Measurements from ENCODE around the gene LRRC4C. TPM values are rescaled to one million over a fixed set of nuclear protein-coding genes. Genes with fewer than 3 reads are reported as not detected.

The LRRC4C gene
- total RNA-seq, 2 donors from 2014 or later, result 2.7 to 2.8 TPM

DNA sequence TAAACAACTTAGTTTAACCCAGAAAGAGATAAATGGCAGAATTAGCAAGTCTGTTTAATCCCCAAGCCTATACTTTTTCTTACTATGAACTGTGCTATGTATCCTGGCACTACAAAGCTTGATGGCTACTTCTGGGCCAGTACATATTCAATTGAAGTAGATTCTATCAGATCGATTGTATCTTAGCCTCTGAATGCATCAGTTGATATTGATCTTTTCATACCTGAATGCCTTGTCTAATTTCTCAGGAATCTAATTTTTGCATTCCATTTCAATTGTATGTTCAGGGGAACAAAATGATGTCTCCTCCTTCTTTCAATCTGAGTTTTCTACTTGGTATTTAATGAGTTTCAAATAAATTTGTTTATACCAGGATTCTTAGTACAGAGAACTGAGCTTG, 1137.9 kb downstream of the LRRC4C start:
- Histone ChIP-seq H3K36me3 (no peaks in the 10 kb centered on the region), H3K9me3 (no peaks in the 10 kb centered on the region), H3K27ac (no peak overlapping the region), H3K27me3 (no peaks in the 10 kb centered on the region), H3K4me1 (no peaks in the 10 kb centered on the region), H3K4me3 (no peak overlapping the region)
- DNase-seq (ENCODE audit: low spot score), result no peak
- no peak for TF ChIP-seq CTCF (IDR thresholded peaks at IDR 0.05)

DNA sequence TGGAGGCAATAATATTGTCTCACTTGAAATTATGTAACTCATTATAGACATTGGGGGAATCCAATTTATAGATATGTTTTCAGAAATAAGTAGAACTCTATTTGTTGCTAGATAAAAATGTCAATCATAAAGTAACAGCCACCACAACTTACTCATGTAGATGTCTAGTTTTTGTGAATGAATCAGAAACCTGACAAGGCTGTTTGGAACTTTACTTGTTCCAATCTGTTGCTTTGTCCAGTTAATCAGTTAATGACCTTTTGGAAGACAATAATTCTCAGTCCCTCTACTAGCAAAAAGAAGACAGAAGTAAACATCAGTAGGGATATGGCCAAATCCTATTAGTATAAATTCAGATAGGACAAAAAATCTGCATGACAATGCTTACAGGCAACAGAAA, 1143.3 kb downstream of the LRRC4C start:
- Histone ChIP-seq H3K27me3 (no peaks in the 10 kb centered on the region), H3K36me3 (no peaks in the 10 kb centered on the region), H3K4me1 (no peaks in the 10 kb centered on the region), H3K4me3 (no peak overlapping the region), H3K27ac (no peak overlapping the region), H3K9me3 (no peaks in the 10 kb centered on the region)
- no peak for TF ChIP-seq CTCF (IDR thresholded peaks at IDR 0.05)
- DNase-seq (ENCODE audit: low spot score), result no peak

DNA sequence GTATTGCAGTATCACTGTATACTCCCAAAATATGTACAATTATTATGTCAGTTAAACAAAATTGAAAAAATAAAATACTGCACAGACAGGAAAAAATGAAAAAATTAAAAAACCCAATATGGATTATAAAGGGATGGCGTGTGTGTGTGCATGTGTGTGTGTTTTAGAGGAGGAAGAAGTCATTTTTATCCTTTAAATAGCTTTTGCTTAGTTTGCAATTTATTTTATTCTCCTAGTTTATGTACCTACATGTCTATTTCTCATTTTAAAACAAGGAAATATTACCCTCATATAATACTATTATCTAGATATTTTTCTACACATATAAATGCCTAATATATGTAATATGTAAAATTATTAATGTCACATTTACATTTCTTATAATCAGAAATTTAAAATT, 1144.3 kb downstream of the LRRC4C start:
- Histone ChIP-seq H3K4me1 (no peaks in the 10 kb centered on the region), H3K4me3 (no peak overlapping the region), H3K27me3 (no peaks in the 10 kb centered on the region), H3K9me3 (no peaks in the 10 kb centered on the region), H3K36me3 (no peaks in the 10 kb centered on the region), H3K27ac (no peak overlapping the region)
- TF ChIP-seq CTCF (IDR thresholded peaks at IDR 0.05), result no peak
- DNase-seq (ENCODE audit: low spot score), result no peak

DNA sequence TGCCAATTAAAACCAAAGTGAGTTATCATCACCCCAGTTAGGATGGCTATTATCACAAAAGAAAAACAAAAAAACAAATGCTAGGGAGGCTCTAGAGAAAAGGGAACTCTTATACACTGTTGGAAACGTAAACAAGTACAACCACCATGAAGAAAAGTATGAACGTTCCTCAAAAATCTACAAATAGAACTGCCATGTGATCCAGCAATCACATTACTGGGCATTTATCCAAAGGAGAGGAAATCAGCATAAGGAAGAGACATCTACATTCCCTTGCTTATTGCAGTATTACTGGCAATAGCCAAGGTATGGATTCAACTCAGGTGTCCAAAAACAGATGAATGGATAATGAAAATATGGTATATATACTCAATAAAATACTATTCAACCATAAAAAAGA, 1145.1 kb downstream of the LRRC4C start:
- Histone ChIP-seq H3K4me3 (no peak overlapping the region), H3K36me3 (no peaks in the 10 kb centered on the region), H3K27me3 (no peaks in the 10 kb centered on the region), H3K9me3 (no peaks in the 10 kb centered on the region), H3K4me1 (no peaks in the 10 kb centered on the region), H3K27ac (no peak overlapping the region)
- DNase-seq (ENCODE audit: low spot score), result no peak
- no peak for TF ChIP-seq CTCF (IDR thresholded peaks at IDR 0.05)

DNA sequence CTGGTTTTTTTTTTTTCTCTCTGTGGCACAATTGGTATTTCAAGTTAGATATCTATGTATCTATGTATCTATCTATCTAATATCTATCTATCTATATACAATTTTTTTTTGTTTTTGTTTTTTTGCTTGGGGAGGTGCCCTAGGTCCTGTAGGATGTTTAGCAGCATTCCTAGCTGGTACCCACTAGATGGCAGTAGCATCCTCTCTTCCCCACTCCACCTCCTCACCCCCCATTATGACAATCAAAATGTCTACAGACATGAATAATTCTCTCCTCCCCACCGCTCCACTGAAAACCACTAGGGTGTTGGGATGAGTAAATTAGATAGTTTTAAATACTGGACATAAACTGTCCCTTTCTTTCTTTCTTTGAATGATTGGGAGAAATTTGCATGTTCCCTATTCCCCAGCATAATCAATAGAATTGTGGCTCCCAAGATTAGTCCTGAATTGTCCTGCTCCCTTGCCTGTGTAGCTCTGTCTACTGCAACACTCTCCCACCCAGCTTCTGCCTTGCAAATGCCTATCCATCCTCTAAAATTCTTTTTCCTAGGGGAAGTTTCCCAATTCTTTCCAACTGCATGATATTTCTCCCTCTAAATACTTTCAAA, 1152.4 kb downstream of the LRRC4C start:
- no peaks in the 10 kb centered on the region for H3K4me1 ChIP-seq
- no peak for DNase-seq (ENCODE audit: low spot score)
- H3K27ac ChIP-seq, result no peak overlapping the region
- TF ChIP-seq CTCF (IDR thresholded peaks at IDR 0.05), result peak in 1 of 2 donors; percentile 54
- H3K27me3 ChIP-seq, result no peaks in the 10 kb centered on the region
- H3K36me3 ChIP-seq, result no peaks in the 10 kb centered on the region
- no peak overlapping the region for H3K4me3 ChIP-seq
- no peaks in the 10 kb centered on the region for H3K9me3 ChIP-seq

GRCh38 chr11:40302669-40303068, 1156.8 kb downstream of the LRRC4C start:
- Histone ChIP-seq H3K4me1 (no peaks in the 10 kb centered on the region), H3K36me3 (no peaks in the 10 kb centered on the region), H3K9me3 (no peaks in the 10 kb centered on the region), H3K4me3 (no peak overlapping the region), H3K27me3 (no peaks in the 10 kb centered on the region), H3K27ac (no peak overlapping the region)
- no peak for TF ChIP-seq CTCF (IDR thresholded peaks at IDR 0.05)
- DNase-seq (ENCODE audit: low spot score), result no peak

Measured in right atrium auricular region (tissue), 2 donors.